GM12891 (cell line): Measurements from ENCODE around the gene WSCD1.

Source experiments
- POLR2A ChIP-seq: IDR thresholded peaks from 2 replicates; pipeline ENCODE4 v1.6.1; 2011; ENCODE audit warnings: low read depth, low read length, control low read depth
- POLR2AphosphoS5 ChIP-seq: IDR thresholded peaks from 2 replicates; pipeline ENCODE4 v1.6.1; 2011; ENCODE audit warnings: low read depth, low read length, control low read depth
- TAF1 ChIP-seq: IDR thresholded peaks from 2 replicates; pipeline ENCODE4 v1.6.1; 2011; ENCODE audit warnings: low read depth, low read length, control low read depth

DNA sequence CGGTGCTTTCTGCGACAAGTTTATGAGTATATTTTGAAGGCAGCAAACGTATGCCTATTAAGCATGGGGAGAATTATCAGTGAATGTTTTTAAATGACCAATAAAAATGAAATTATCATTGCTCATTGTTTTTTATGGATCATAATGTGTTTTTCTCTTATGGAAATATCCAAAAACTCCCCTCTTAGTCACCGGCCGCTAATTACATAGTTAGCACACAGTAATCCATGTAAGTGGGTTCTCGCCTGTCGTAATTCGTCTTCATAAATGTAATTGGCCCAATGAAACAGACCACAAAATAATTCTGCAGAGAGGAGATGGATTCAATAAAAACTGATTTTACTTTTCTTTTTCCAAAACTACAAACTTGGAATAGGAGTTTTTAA is 69.3 kb downstream of the WSCD1 start:
- TF ChIP-seq TAF1 (no peak), POLR2A (no peak), POLR2AphosphoS5 (no peak)
